HG02973 (cell line): ENCODE results near the gene YES1.
"Not testable (repeated sequence)": the region's sequence is repeated elsewhere in the genome, so short reads cannot be mapped to it uniquely, and the experiment has no call there.

Experiments
- ATAC-seq: cut with Tn5 transposase; IDR thresholded peaks from one replicate; pipeline ENCODE4 v1.9.1; 2021; ENCODE audit warnings: moderate library complexity; ENCODE audit not compliant: unreplicated experiment

The YES1 gene

GRCh38 chr18:785242-785641, 26.8 kb downstream of the YES1 start:
- ATAC-seq: no peak

DNA sequence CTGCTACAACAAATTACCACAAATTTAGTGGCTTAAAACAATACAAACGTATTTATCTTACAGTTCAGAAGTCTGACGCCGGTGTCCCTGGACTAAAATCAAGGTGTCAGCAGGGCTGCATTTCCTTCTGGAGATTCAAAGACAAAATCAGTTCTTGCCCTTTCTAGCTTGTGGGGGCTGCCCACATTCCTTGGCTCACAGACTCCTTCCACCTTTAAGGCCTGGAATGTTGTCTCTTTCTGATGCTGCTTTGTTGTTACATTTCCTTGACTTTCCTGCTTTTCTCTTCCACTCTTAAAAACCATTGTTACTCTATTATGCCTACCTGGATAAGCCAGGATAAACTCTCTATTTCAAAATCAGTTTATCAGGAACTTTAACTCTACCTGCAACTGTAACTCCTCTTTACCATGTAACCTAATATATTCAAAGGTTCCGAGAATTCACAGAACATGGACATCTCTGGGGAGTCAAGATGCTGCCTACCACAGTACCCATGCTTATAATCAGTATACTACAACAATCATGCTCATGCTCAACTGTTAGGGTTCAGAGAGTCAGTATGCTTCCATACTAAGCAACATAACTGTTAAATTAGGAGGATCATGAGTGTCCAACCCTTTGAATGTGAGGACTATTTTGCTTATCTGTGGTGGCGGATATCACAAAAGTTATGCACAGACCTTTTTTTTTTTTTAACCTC, 27.4 kb downstream of the YES1 start:
- ATAC-seq: no peak

GRCh38 chr18:778194-778927, 33.7 kb downstream of the YES1 start:
- no peak for ATAC-seq

DNA sequence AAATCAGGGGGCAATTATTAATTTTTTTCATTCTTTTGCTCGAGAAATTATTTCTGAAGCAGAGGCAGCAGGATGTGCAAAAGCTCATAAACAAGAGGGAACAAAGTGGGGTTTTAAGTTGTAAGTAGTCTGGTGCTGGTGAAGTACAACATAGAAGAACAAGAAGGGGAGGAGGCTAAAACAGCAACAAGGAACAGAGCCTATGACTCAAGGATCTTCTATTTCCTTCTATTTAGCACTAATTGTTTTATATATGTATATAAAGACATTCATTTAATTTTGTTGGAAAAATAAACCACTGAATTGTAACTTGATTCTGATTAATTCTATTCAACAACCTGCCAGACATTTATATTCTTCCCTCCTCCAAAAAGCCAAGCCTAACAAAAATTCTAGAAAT, 35.0 kb downstream of the YES1 start:
- no peak for ATAC-seq

DNA sequence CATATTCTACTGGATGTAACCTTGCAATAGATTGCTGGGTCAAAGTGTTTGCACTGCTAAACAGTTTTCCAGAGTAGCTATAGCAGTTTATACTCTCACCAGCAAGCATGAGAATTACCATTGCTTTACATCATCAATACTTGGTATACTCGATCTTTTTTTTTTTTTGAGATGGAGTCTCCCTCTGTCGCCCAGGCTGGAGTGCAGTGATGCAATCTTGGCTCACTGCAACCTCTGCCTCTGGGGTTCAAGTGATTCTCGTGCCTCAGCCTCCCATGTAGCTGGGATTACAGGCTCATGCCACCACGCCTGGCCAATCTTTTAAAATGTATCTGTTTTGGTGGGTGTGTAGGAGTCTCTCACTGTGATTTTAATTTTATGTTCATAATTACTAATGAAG, 36.0 kb downstream of the YES1 start:
- ATAC-seq: not testable (repeated sequence)

DNA sequence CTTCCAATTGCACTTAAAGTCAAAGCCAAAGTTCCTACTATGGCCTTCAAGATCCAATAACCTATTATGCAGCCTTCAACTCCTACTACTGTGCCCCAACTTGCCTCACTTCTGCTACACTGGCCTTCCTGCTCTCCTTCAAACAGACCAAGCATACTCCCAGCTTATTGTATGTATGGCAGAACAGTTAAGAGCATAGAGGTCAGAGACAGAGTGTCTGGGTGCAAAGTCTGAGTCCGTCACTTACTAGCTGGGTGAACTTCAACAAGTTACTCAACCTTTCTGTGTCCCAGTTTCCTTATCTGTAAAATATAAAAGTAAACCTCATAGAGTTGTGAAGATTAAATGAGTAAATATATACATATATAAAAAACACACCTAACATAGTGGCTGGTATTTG, 37.2 kb downstream of the YES1 start:
- ATAC-seq: no peak

- no peak for ATAC-seq
These were observed 37.9 kb downstream of the YES1 start for GRCh38 chr18:773980-774624.

DNA sequence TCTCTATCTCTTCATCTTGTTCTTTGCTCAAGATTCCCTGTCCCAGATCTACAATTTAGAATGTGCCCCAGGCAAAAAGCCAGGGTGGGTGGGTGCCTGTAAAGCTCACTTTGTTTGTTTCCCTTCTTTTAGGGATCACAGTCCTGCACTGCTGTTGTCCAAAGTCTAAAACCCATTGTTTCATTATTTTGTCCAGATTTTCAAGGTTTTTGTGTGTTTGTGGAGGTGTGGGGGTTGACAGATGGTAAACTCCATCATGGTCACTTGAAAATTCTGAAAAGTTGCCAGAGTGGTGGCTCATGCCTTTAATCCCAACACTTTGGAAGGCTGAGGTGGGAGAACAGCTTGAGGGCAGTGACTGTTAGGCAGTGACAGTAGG, 41.5 kb downstream of the YES1 start:
- no peak for ATAC-seq

DNA sequence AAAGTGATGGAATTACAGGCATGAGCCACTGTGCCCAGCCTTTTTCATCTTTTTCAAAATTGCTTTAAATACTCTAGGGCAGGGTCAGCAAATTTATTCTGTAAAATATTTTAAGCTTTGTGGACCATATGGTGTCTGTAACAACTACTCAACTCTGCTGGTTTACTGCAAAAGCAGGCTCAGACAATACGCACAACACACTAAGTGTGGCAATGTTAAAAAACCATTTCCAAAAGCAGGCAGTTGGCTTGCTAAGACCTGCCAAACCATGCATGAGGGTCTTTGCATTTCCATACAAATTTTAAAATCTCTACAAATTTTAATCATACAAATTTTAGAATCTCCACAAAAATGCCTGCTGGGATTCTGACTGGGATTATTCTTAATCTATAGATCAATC, 44.1 kb downstream of the YES1 start:
- ATAC-seq: no peak

- ATAC-seq: no peak
These were observed 44.8 kb downstream of the YES1 start for GRCh38 chr18:767084-767882.

GRCh38 chr18:766550-766860, 45.5 kb downstream of the YES1 start:
- ATAC-seq: no peak

- ATAC-seq: no peak
These were observed 46.1 kb downstream of the YES1 start for GRCh38 chr18:765764-766549.

DNA sequence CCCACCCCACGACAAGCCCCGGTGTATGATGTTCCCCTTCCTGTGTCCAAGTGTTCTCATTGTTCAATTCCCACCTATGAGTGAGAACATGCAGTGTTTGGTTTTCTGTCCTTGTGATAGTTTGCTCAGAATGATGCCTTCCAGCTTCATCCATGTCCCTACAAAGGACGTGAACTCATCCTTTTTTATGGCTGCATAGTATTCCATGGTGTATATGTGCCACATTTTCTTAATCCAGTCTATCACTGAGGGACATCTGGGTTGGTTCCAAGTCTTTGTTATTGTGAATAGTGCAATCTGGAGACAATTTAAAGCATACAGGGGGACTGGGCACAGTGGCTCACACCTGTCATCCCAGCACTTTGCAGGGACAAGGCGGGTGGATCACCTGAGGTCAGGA, 52.2 kb downstream of the YES1 start:
- ATAC-seq: not testable (repeated sequence)

DNA sequence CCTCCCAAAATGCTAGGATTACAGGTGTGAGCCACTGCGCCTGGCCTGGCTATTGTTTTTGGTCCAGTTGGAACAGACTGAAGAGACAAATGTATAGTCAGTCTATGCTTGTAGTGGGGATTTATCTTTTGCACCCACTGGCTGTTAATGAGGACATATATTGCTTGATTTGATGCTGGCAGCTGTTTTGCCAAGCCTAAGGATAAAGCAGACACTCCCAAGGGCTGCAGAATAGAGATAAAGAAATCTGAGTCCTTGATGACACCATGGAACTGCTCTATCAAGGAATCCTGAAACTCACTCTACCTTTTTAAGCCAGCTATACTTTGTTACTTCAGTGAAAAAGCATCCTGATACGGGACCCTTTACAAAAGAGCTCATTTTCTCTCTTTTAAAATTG, 56.5 kb downstream of the YES1 start:
- no peak for ATAC-seq

DNA sequence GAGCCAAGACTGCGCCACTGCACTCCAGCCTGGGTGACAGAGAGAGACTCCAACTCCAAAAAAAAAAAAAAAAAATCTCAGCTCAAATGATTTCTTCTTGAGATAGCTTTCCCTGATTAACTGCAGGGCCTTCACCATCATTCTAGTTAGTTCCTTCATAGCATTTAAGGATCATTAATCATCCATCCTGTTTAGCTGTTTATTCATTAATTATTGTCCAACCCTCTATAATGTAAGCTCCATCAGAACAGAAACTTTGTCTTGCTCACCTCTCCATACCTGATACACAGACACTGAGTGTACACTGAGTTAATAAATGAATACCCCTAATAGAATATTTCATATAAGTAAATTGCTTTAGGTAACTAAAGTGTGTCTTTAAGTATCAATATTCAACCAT, 57.4 kb downstream of the YES1 start:
- ATAC-seq: no peak

DNA sequence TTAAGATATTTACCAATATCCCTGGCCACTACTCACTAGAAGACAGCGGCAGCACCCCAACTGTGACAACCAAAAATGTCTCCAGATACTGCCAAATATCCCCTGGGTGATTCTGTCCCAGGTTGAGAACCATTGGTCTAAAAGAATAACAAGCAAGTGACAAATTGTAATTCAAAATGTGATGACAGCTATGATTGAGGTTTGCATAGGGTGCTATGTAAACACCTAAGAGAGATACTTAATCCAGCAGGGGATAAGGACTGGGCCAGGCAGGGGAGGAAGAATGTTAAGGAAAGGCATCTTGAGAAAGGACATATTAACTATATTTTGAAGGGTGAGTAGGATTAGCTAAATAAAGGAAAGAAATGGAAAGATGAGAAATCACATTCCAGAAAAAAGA, 61.6 kb downstream of the YES1 start:
- no peak for ATAC-seq

DNA sequence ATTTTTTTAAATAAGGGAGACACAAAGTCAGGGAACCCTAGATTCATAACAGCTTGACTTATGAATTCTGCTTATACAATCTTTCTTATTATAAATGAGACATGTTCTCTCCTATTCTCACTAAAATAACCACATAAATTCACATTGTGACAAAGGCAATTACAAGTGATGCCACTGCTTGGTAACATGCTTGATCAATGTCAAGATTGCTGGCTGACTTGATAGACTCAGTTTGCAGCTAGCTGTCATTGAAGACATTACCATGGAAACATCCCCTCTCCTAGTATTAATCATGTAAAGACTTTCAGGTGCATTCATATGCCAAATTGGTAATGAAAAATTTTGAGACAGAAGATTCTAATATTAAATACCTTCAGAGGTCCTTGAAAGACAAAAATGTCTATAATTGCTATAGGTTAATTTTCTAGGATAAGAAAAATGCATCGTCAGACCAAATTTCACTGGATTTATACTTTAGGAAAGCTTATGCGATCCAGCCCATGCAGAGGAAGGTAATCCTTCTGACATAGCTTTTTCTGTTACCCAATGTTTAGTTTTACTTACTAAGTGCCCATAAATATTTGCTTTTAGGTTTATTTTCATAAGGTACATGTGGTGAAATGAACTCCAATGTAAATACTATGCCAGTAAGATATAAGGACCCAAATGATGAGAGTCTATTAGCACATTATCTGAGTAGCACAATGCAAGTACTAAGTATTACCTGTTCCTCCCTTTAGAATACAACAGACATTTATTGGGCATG, 67.0 kb downstream of the YES1 start:
- ATAC-seq: no peak

DNA sequence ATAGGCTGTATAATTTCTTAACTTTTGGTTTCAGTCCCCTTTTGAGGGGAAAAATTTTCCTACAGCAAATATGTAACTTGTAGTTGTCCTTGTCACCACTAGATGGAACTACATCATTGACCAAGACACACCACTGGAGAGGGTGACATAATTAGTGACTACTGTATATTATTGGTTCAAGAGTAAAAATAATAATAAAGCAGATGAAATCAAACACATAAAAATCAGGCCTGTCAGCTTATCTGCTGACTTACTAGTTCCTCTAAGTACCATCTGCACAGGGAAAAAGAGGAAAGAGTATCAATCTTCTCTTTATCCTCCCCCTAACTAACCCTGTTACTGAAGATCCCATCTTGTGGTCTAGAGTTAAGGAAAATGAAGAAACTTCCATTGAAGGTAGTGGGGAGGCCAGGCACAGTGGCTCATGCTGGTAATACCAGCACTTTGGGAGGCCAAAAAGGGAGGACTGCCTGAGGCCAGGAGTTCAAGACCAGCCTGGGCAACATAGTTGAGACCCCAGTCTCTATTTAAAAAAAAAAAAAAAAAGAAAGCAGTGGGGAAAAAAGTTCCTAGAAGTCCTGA, 70.0 kb downstream of the YES1 start:
- ATAC-seq: peak; percentile 85

DNA sequence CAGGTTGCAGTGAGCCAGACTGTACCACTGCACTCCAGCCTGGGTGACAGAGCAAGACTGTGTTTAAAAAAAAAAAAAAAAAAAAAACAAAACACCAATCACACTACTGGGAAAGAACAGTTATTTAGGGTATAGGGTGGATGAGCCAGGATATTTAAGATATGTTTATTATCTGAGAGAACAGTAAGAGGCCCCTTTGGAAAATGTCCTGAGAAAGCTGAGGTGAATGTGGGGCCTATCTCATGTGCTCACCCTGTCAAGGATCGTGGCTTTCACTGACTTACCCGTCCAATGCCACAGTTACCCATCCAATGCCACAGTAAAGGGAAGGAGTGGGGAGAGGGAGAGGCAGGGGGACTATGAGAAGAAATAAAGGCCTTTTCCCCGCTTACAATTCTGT, 79.7 kb downstream of the YES1 start:
- no peak for ATAC-seq

DNA sequence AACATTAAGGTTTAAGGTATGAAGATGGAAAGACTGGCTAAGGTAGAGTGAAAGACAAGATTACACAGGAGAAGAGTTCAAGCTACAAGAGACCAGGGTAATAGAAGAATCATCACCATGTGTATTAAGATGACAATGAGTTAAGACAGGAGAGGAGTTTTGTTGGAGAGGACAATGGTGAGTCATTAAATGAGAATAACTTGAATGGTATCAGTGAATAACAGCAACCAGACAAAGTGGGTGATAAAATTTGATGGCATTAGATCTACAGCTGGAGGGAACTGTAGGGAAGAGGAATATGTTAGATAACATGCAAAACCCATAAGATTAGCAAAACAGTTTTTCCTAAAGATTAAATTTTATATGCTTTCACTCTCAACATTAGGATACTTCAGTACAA, 80.9 kb downstream of the YES1 start:
- no peak for ATAC-seq
